ENCODE measurements around the gene ZNF836. TPM values are rescaled to one million over a fixed set of nuclear protein-coding genes. Genes with fewer than 3 reads are reported as not detected.
"Not testable (repeated sequence)": the region's sequence is repeated elsewhere in the genome, so short reads cannot be mapped to it uniquely, and the experiment has no call there.

Gene ZNF836
- 5.9 and 7.7 TPM in 2 replicates for total RNA-seq (2014; rRNA removed; shearing (Covaris generic))

DNA sequence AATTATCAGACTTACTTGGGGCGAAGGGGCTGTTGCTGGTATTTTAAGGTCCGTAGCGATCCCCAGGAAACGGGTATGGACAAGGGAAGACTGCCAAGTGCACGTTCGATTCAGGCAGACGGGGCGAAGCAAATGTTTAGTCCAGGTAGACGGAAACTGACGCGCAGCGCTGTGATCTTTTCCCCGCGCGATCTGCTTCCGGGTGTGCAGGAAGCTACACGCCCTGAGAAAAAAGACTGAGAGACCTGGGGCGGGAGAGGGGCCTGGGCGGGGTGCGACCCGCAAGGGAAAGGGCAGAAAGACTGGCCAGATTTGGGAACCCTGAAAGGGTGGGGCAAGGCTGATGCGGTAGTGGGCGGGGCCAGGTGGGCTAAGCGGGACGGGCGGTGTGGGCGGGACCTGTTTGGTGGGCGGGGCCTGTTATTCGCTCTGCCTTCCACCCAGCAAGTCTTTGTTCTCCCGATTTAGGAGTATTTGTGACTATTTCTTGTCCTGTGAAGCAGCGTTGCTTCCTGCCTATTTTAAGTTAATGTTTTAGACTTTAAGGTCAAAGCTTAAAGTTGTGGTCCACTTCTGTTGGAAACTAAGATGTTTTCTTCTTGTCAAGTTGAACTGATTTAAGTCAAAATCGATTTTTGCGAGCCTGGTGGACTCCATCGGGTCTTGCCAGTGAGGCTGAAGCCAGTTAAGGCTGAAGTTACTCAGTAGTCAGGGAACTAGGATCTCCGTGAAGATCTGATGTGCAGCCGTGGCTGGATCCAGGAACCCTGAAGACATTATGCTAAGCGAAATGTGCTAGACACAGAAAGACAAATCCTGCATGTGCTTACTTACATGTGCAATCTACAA is at the start of gene ZNF836:
Gene ZNF836, minus strand, starts transcription at position 301 of the 849 bp plus-strand sequence. CDS start 3,549 bp downstream, outside the sequence.
- DNase-seq (ENCODE audit: low read depth): peak; percentile 80

DNA sequence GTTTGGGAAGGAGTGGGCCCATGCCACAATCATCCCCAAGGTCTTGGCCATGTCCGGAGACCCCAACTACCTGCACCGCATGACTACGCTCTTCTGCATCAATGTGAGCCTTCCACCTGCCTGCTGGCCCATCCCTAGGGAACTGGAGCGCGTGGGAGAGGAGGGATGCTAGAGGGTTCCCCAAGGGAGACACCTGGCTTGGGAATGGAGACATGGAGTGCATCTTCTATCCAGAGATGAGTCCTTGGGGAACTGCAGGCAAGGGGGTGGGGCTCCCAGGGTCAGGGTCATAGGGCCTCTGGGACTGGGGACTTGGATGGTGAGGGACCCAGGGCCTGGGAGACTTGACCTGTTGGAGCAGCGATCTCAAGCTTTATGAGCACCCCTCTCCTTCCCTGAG is 49.6 kb upstream of the ZNF836 start:
- DNase-seq (ENCODE audit: low read depth): no peak

DNA sequence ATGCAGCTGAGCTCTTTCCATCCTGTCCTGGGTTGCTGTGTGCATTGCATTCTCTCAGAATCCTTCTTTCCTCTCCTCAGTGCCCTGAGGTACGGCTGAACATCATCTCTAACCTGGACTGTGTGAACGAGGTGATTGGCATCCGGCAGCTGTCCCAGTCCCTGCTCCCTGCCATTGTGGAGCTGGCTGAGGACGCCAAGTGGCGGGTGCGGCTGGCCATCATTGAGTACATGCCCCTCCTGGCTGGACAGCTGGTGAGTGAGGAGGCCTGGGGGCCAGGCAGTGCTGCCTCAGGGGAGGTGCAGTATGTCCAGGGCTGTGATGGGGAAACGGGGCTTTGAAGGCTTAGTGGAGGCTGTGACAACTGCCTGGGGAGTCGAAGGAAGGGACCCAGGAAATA is 48.2 kb upstream of the ZNF836 start:
- no peak for DNase-seq (ENCODE audit: low read depth)

DNA sequence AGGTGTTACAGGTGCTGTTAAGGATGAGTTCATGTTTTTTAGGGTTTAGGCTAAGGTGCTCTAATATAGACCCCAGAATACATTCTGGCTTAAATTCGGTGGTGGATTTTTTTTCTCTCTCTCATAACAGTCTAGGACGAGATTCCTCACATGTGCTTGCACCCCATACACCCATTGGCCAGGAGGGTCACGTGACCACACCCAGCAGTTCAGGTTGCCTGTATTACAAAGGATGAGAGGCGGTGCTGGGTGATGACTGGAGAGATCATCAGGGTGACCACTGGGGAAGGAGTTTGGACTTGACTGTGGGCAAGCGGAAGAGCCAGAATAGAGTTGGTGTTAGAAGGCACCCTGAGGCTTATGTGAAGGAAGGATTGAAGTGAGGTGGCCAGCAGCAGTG is 46.2 kb upstream of the ZNF836 start:
- DNase-seq (ENCODE audit: low read depth): no peak

DNA sequence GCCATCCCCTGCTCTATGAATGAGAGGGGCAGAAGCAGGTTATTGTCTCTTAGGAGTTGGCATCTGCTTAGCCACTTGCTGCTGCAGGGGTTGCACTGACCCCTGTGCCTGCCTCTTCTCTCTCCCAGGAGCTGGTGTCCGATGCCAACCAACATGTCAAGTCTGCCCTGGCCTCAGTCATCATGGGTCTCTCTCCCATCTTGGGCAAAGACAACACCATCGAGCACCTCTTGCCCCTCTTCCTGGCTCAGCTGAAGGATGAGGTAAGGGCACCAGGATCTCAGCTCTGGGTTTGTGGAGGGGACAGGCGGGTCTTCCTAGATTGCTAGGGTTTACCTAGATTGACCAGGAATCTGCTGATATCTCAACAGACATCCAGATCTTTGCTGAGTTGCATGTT is 45.0 kb upstream of the ZNF836 start:
- DNase-seq (ENCODE audit: low read depth): no peak

DNA sequence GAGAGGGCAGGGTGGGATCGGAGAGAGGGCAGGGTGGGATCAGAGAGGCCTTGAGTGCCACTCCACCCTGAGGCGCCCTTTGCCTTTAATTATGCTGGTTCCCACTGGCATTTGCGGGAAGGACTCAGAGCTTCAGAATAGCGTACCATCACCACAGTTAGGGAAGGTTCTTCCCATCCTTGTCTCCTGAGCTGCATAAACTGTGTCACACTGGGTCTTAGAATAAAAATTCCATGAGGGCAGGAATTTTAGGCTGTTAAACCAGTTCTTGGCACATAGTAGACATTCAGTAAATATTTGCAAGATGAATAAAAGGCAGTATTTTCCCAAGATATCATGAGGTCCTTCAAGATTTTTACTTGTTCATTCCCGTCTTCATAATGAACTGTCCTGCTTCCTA is 42.8 kb upstream of the ZNF836 start:
- DNase-seq (ENCODE audit: low read depth): no peak

DNA sequence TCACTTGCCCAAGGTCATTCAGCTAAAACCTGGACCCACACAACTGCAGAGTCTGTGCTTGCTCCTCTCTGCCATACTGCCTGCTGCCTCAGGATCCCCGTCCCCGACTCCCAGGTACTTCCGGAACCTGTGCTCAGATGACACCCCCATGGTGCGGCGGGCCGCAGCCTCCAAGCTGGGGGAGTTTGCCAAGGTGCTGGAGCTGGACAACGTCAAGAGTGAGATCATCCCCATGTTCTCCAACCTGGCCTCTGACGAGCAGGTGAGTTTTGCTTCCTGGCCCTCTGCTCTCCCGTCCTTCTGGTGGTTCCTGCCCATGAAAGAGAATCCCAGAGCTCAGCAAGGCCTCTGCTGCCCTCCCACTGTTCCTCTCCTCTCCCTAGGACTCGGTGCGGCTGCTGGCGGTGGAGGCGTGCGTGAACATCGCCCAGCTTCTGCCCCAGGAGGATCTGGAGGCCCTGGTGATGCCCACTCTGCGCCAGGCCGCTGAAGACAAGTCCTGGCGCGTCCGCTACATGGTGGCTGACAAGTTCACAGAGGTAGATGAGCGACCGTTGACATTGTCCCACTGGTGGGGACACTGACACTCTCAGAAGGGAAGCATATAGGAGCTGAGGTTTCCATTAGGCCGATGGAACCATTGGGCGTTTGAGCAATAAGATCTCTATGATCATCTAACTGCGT is 41.3 kb upstream of the ZNF836 start:
- no peak for DNase-seq (ENCODE audit: low read depth)

DNA sequence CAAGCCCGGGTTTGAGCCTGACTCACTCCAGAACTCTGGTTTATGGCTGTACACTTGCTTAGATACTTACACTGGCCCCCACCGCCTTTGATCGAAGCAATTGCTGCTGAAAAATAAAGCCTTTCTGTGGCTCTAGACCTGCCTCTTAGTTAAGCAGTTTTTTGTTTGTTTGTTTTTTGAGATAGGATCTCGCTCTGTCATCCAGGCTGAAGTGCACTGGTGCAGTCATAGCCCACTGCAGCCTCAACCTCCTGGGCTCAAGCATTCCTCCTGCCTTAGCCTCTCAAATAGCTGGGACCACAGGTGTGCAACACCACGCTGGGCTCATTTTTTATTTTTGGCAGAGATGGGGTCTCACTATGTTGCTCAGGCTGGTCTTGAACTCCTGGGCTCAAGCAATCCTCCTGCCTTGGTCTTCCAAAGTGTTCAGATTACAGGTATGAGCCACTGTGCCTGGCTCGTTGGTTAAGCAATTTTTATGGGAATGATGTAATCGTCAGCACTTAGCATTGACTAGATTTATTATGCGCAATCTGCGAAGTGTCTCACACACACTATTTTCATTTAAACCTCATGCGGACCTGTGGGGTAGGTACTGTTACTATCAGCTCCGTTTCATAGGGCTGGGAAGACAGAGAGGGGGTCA is 40.6 kb upstream of the ZNF836 start:
- DNase-seq (ENCODE audit: low read depth): no peak

DNA sequence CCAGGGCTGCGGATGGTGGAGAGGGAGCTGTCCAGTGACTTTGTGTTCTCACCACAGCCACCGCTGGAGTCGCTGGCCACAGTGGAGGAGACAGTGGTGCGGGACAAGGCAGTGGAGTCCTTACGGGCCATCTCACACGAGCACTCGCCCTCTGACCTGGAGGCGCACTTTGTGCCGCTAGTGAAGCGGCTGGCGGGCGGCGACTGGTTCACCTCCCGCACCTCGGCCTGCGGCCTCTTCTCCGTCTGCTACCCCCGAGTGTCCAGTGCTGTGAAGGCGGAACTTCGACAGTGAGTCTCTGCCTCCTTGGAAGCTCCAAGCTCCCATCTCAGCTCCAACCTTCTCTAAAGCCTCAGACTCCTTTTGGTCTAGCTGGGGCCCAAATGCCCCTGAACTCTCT is 39.8 kb upstream of the ZNF836 start:
- DNase-seq (ENCODE audit: low read depth): no peak

DNA sequence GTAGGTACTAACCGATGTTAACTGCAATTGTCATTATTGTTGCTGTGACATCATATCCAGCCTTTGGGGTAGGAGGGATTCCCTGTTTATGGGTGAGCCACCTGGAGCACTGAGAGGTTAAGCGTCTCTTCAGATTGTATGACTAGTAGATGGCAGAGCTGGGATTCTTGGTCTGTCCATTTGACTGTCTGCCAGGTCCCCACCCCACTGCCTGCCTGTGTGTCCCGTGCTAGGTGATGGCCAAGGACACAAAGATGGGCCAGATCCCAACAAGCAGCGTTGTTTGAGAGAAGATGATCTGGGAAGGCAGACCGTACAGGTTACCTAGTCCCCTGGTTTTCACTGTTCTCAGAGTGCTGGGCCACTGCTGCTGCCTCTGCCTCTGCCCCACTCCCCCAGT is 35.1 kb upstream of the ZNF836 start:
- no peak for DNase-seq (ENCODE audit: low read depth)

DNA sequence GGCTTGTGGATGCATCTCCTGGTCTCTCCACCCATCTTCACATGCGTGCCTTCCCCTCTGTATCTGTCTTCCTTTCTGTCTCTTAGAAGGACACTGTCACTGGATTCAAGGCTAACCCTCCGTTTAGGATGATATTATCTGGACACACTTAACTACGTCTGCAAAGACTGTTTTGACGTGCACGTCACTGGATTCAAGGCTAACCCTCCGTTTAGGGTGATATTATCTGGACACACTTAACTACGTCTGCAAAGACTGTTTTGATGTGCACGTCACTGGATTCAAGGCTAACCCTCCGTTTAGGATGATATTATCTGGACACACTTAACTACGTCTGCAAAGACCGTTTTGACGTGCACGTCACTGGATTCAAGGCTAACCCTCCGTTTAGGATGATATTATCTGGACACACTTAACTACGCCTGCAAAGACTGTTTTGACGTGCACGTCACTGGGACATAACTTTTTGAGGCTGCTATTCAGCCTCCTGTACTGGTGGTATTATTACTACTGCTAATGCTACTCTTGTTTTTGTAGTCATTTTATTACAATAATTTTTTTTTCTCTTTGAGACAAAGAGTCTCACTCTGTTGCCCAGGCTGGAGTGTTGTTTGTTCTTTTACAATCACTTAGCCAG is 29.5 kb upstream of the ZNF836 start:
- not testable (repeated sequence) for DNase-seq (ENCODE audit: low read depth)

DNA sequence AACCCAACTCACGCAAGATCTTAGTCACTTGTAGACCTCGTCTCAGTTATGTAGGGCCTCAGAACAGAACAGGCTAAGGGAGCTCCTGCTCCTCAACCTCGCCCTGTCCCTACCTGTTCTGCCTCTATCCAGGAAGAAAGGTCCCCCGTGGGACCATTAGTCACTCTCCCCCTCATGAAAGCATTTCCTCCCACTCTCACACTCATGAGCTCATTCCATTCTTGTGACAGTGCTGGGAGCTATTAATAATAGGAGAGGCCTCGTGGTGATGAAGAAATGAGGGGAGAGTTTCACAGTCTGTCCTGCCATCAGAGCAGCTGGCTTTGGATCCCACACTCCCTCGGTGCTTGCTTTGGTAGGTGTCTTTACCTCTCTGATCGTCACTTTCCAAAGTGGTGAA is 28.6 kb upstream of the ZNF836 start:
- peak; percentile 15 for DNase-seq (ENCODE audit: low read depth)

DNA sequence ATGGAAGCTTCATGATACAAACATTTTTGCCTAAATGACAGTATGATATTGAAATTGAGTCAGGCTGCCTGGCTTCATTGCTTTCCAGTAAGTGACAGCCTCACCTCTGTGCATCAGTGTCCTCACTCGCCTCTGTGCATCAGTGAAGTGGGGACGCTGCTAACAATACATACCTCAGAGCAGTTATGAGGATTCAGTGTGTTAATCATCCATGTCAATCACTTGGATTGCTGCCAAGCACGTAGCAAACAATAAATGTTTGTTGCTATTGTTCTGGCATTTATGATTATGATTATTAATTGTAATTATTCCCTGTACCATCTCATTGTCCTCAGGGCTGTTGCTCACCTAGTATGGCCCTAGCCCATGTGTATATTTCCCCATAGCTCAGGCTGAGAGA is 27.3 kb upstream of the ZNF836 start:
- no peak for DNase-seq (ENCODE audit: low read depth)

DNA sequence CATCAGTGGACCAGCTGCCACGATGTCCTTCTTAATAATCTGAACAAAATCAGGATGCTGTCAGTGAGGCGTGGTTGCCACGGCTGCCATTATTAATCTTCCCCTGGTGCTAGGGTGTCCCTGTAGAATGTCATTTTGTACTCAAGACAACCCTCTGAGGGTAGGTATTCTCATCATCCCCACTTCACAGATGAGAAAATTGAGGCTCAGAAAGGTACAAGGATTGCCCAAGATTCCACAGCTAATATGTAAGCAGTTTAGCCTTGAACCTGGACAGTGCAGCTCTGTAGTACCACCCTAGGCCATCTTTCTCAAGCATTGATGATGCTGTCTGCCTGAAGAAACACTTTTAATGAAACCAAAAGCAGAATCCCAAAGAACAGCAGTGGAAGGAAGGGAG is 26.5 kb upstream of the ZNF836 start:
- no peak for DNase-seq (ENCODE audit: low read depth)

DNA sequence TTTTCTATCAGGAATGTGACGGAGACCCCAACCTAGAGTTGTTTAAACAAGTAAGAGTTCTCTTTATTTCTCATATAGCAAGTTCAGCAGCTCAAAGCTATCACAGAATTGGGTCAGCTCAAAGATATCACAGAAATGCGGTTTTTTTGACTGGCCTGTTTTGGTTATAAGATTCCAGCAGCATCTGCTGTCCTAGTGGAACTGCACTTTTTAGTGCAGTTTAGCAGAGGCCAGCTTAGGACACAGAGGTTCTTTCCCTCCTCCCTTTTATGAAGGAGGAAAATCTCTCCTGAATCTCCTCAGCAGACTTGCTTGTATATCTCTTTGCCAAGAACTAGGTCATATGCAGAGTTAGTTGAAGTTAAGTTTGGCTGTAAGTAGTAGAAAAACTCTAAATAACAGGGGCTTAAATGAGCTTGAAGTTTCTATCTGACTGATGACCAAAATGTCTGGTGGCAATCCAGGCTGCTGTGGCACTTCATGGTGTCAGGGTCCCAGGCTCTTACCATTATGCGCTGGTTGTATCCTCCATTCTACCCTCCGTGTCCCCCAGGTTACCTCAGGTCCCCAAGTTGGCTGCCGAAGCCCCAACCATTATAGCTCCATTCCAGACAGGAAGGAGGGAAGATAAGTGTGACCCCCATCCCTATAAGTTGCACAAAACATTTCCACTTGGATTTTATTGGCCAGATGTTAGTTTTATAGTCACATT is 25.0 kb upstream of the ZNF836 start:
- no peak for DNase-seq (ENCODE audit: low read depth)

DNA sequence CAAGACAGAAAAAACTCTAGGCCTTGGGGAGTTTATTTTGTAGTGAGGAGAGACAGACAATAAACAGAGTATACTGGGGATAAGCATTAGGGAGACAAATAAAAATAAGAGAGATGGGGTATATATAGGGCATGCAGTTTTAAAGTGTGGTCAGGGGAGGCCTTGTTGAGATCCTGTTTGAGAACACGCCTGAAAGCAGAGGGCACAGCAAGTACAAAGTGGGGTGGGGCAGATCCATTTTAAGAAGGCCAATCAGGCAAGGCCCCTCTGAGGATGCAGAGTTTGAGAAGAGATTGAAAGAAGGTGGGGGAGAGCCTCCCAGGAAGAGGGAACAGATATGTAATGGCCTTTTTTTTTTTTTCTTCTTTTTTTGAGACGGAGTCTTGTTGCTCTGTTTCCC is 20.5 kb upstream of the ZNF836 start:
- no peak for DNase-seq (ENCODE audit: low read depth)

DNA sequence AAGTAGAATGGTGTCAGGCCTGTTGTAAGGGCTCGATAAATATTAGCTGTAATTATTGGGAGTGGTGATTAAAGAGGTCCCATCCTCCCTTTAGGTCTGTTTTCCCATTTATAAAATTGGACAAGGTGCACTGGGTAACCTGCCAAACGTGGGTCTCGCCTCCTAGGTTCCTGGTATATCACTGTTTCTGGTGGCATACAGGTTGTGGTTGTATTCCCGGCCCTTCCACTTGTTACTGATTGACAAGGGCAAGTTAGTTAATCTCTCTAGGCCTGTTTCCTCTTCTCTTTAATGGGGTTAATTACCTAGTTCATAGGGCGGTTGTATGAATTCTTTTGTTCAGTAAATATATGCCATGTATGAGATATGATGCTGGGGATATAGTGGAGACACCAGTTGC is 20.0 kb upstream of the ZNF836 start:
- no peak for DNase-seq (ENCODE audit: low read depth)

DNA sequence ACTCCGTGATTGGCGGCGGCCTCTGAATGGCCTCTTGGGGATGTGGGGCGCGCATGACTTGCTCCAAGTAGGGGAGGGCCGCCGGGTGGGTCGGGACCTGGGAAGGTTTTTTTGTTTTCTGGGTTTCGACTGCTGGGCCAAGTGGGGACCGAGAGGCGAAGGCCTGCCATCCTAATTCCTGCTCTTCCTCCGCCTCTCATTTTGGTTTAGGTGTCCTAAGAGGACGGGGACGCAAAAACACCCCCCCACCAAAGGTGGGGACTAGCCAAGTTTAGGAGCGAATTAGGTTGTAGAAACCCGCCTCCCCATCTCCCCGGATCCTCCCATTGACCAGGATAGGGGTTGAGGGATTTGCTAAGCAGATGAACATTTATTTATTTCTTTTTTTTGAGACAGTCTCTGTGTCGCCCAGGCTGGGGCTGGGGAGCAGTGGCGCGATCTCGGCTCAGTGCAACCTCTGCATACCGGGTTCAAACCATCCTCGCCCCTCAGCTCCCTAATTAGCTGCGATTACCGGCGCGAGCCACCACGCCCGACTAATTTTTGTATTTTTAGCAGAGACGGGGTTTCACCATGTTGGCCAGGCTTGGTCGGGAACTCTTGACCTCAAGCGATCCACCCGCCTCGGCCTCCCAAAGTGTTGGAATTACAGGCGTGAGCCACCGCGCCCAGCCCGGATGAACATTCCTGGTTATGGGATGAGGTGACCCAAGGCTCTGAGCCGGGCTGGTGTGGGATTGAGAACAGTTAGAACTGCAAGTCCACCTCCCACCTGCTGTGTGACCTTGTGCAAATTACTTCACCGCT is 19.3 kb upstream of the ZNF836 start:
- peak; percentile 56 for DNase-seq (ENCODE audit: low read depth)

DNA sequence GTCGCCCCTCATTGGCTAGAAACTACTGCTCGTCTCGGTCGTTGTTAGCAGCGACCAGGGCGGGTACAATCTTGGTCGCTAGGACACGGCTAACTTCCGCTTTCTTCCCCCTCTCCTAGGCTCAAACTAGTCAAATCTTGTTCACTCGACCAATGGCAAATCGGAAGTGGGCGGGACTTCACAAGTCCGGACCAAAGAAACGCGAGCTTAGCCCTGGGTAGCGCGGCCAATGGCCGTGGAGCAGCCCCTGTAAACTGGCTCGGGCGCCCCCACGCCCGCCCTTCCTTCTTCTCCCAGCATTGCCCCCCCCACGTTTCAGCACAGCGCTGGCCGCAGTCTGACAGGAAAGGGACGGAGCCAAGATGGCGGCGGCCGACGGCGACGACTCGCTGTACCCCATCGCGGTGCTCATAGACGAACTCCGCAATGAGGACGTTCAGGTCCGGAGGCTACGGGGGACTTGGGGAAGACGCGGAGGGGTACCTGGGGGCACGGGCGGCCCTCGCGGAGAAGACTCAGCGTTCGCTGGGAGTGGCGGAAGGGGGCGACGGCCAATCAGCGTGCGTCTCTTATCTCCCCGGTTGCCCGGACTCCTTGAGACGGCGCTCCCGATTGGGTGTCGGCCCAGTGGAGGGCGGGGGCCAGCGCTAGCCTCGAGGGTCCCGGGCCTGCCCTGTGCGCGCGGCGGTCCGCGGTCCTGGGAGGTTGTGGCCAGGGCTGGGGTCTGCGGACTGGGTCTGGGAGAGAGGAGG is 18.5 kb upstream of the ZNF836 start, which contains the start of gene PPP2R1A:
Gene PPP2R1A, plus strand, starts transcription at position 318 of the 752 bp plus-strand sequence. Its CDS starts 45 bp downstream, at position 363.
- DNase-seq (ENCODE audit: low read depth): peak; percentile 100
